Panc1 (cell line): ENCODE results near the gene DHCR7.

Source experiments
- POLR2AphosphoS5 ChIP-seq: IDR thresholded peaks from 2 replicates; pipeline ENCODE4 v1.6.1; 2012; ENCODE audit warnings: mild to moderate bottlenecking, low read depth, low read length, moderate library complexity
- TF ChIP-seq, protein P1 (sequence below): fragments of 450-650 bp; IDR thresholded peaks from 2 replicates; pipeline ENCODE4 v1.5.1; 2017; ENCODE audit warnings: mild to moderate bottlenecking
- TF ChIP-seq, protein P2 (sequence below), 2 experiments: IDR thresholded peaks; 2 replicates each; pipeline ENCODE4 v1.6.1; 2011 to 2012; ENCODE audit warnings: low read depth in 2 of 2, control low read depth in 1 of 2, low read length in 1 of 2, mild to moderate bottlenecking in 1 of 2, moderate library complexity in 1 of 2; ENCODE audit not compliant: insufficient read depth in 1 of 2

DNA sequence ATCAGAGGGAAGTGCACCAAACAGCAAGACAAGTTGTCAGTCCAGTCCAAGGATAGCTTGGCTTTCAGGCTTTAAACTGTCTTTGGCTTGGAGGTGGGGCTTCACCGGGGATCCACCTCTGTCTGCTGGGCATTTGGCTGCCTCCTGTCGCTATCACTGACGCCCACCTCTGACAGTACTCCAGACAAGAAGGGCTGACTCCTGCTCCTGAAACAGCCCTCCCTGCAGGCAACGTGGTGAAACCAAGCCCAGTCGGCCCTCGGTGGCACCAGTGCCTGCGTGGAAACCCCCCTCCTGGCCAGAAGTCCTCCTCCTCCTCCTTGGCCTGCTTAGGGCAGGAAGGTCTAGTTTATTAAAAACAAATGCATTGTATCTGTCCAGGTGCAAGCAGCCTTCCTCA, 16.9 kb downstream of the DHCR7 start:
- TF ChIP-seq, protein P1, sequence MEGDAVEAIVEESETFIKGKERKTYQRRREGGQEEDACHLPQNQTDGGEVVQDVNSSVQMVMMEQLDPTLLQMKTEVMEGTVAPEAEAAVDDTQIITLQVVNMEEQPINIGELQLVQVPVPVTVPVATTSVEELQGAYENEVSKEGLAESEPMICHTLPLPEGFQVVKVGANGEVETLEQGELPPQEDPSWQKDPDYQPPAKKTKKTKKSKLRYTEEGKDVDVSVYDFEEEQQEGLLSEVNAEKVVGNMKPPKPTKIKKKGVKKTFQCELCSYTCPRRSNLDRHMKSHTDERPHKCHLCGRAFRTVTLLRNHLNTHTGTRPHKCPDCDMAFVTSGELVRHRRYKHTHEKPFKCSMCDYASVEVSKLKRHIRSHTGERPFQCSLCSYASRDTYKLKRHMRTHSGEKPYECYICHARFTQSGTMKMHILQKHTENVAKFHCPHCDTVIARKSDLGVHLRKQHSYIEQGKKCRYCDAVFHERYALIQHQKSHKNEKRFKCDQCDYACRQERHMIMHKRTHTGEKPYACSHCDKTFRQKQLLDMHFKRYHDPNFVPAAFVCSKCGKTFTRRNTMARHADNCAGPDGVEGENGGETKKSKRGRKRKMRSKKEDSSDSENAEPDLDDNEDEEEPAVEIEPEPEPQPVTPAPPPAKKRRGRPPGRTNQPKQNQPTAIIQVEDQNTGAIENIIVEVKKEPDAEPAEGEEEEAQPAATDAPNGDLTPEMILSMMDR, result no peak
- no peak for TF ChIP-seq POLR2AphosphoS5
- TF ChIP-seq, protein P2, sequence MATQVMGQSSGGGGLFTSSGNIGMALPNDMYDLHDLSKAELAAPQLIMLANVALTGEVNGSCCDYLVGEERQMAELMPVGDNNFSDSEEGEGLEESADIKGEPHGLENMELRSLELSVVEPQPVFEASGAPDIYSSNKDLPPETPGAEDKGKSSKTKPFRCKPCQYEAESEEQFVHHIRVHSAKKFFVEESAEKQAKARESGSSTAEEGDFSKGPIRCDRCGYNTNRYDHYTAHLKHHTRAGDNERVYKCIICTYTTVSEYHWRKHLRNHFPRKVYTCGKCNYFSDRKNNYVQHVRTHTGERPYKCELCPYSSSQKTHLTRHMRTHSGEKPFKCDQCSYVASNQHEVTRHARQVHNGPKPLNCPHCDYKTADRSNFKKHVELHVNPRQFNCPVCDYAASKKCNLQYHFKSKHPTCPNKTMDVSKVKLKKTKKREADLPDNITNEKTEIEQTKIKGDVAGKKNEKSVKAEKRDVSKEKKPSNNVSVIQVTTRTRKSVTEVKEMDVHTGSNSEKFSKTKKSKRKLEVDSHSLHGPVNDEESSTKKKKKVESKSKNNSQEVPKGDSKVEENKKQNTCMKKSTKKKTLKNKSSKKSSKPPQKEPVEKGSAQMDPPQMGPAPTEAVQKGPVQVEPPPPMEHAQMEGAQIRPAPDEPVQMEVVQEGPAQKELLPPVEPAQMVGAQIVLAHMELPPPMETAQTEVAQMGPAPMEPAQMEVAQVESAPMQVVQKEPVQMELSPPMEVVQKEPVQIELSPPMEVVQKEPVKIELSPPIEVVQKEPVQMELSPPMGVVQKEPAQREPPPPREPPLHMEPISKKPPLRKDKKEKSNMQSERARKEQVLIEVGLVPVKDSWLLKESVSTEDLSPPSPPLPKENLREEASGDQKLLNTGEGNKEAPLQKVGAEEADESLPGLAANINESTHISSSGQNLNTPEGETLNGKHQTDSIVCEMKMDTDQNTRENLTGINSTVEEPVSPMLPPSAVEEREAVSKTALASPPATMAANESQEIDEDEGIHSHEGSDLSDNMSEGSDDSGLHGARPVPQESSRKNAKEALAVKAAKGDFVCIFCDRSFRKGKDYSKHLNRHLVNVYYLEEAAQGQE (IDR thresholded peaks at IDR 0.05; ENCODE audit: insufficient read depth in 1 of 2, low read depth in 2 of 2, low read length in 1 of 2), result no peak
